HCT116 (cell line): Measurements from ENCODE around the gene ZEB1. TPM values are rescaled to one million over a fixed set of nuclear protein-coding genes. Genes with fewer than 3 reads are reported as not detected.

Experiments used
- ATAC-seq: fragments of 200-7000 bp; cut with Tn5 transposase; 2 replicates; pipeline ENCODE4 v1.9.1; 2020; ENCODE audit warnings: mild to moderate bottlenecking, moderate library complexity
- BruUV-seq: library from RNA; stranded (reverse); fragments of 400-500 nt; replicated peaks from 2 replicates; lab custom pipeline; 2021; lab: Mats Ljungman, UMichigan
- CTCF ChIA-PET: fragments of 300-600 bp; sonication (Branson Sonifier 250); formaldehyde crosslinking; loops from one replicate; lab custom pipeline; 2021; ENCODE audit warnings: antibody characterized with exemption; lab: Charles Lee
- POLR2A ChIA-PET: fragments of 300-600, 350-600 bp; sonication (Branson Sonifier 250); formaldehyde crosslinking; loops from one replicate; lab custom pipeline; 2021; ENCODE audit warnings: antibody characterized with exemption; lab: Charles Lee
- RAD21 ChIA-PET, 2 experiments: fragments of 300-600 bp; sonication (Branson Sonifier 250); formaldehyde crosslinking; loops; one replicate each; lab custom pipeline; 2023; ENCODE audit warnings: low total read pairs in 2 of 2; ENCODE audit not compliant: uncharacterized antibody in 2 of 2, unreplicated experiment in 2 of 2, low non-redundant PET in 1 of 2; lab: Charles Lee
- DNase-seq: peaks from one replicate; pipeline ENCODE4 v3.0.0-alpha.2; 2010; ENCODE audit warnings: low read depth, low spot score
- H2AFZ ChIP-seq: fragments of 200-600 bp; shearing (Covaris generic), sonication (generic); 2 replicates; pipeline ENCODE4 v1.6.1; 2017; ENCODE audit warnings: low read depth, mixed run types, mixed read lengths, antibody characterized with exemption, low read length; ENCODE audit not compliant: poor library complexity, severe bottlenecking
- H3K27ac ChIP-seq: 2 replicates; pipeline ENCODE4 v1.5.1; 2012; ENCODE audit warnings: low read depth, low read length
- H3K27me3 ChIP-seq: fragments of 200-600 bp; sonication (generic); 2 replicates; pipeline ENCODE4 v1.6.1; 2016; ENCODE audit warnings: mixed run types, low read length, mixed read lengths; ENCODE audit not compliant: insufficient read depth
- H3K36me3 ChIP-seq, 2 experiments: fragments of 200-500 bp in 1 of 2; fragments of 200-600 bp in 1 of 2; sonication (Bioruptor generic) in 1 of 2; sonication (generic) in 1 of 2; 2 replicates each; pipeline versions ENCODE4 v1.5.1 to v1.6.1; 2014 to 2016; ENCODE audit warnings: low read length in 2 of 2, inconsistent platforms in 1 of 2, mixed read lengths in 1 of 2, mixed run types in 1 of 2; ENCODE audit not compliant: insufficient read depth in 2 of 2, control insufficient read depth in 1 of 2
- H3K4me1 ChIP-seq, 2 experiments: fragments of 200-600 bp in 1 of 2; sonication (generic) in 1 of 2; 2 replicates each; pipeline versions ENCODE4 v1.5.1 to v1.6.1; 2012 to 2017; ENCODE audit warnings: low read length in 2 of 2, inconsistent platforms in 1 of 2, mild to moderate bottlenecking in 1 of 2, mixed read lengths in 1 of 2, mixed run types in 1 of 2, moderate library complexity in 1 of 2; ENCODE audit not compliant: insufficient read depth in 2 of 2, control insufficient read depth in 1 of 2
- H3K4me2 ChIP-seq: fragments of 200-600 bp; sonication (generic); 2 replicates; pipeline ENCODE4 v1.6.1; 2017; ENCODE audit warnings: mixed run types, low read length, mixed read lengths
- H3K4me3 ChIP-seq, 2 experiments: fragments of 200-600 bp in 1 of 2; sonication (generic) in 1 of 2; replicated peaks in 1 of 2; 2 replicates each; pipeline ENCODE4 v1.5.1; 2011 to 2016; ENCODE audit warnings: low read length in 2 of 2, control low read depth in 1 of 2, low read depth in 1 of 2, mild to moderate bottlenecking in 1 of 2, mixed read lengths in 1 of 2, mixed run types in 1 of 2
- H3K79me2 ChIP-seq: fragments of 200-600 bp; sonication (generic); 2 replicates; pipeline ENCODE4 v1.6.1; 2017; ENCODE audit warnings: mild to moderate bottlenecking, mixed run types, low read length, moderate library complexity, mixed read lengths; ENCODE audit not compliant: insufficient read depth
- H3K9ac ChIP-seq: fragments of 200-600 bp; sonication (generic); 2 replicates; pipeline ENCODE4 v1.6.1; 2016; ENCODE audit warnings: low read length, mixed read lengths
- H3K9me2 ChIP-seq: fragments of 200-600 bp; sonication (generic), shearing (Covaris generic); 2 replicates; pipeline ENCODE4 v1.6.1; 2017; ENCODE audit warnings: mixed run types, mild to moderate bottlenecking, moderate library complexity; ENCODE audit not compliant: insufficient read depth
- H3K9me3 ChIP-seq, 2 experiments: fragments of 200-500 bp in 1 of 2; fragments of 200-600 bp in 1 of 2; sonication (Bioruptor generic) in 1 of 2; sonication (generic) in 1 of 2; 2 replicates each; pipeline ENCODE4 v1.6.1; 2014 to 2017; ENCODE audit warnings: low read length in 2 of 2, mixed read lengths in 2 of 2, inconsistent platforms in 1 of 2, low read depth in 1 of 2, mild to moderate bottlenecking in 1 of 2, mixed run types in 1 of 2, moderate library complexity in 1 of 2; ENCODE audit not compliant: control insufficient read depth in 1 of 2, insufficient read depth in 1 of 2
- H4K20me1 ChIP-seq: fragments of 200-600 bp; sonication (generic), shearing (Covaris generic); 2 replicates; pipeline ENCODE4 v1.6.1; 2017; ENCODE audit warnings: mixed run types, mild to moderate bottlenecking, moderate library complexity; ENCODE audit not compliant: insufficient read depth
- CEBPB ChIP-seq: IDR thresholded peaks from 2 replicates; pipeline ENCODE4 v1.6.1; 2012; ENCODE audit warnings: low read depth
- EGR1 ChIP-seq: IDR thresholded peaks from 2 replicates; pipeline ENCODE4 v1.6.1; 2012; ENCODE audit warnings: low read depth
- ELF1 ChIP-seq: IDR thresholded peaks from 2 replicates; pipeline ENCODE4 v1.6.1; 2012; ENCODE audit warnings: low read depth, borderline replicate concordance
- EZH2 ChIP-seq: fragments of 200-600 bp; sonication (generic); IDR thresholded peaks from 2 replicates; pipeline ENCODE4 v1.6.1; 2017; ENCODE audit warnings: antibody characterized with exemption, mixed run types
- EZH2phosphoT487 ChIP-seq: fragments of 200-600 bp; IDR thresholded peaks from 2 replicates; pipeline ENCODE4 v1.6.1; 2018; ENCODE audit warnings: antibody characterized with exemption, borderline replicate concordance
- SRF ChIP-seq: IDR thresholded peaks from 2 replicates; pipeline ENCODE4 v1.6.1; 2012; ENCODE audit warnings: low read depth
- ZFX ChIP-seq: fragments of 450-650 bp; IDR thresholded peaks from 2 replicates; pipeline ENCODE4 v1.6.1; 2017
- intact Hi-C: fragments of 100-400 bp; cut with micrococcal nuclease; formaldehyde crosslinking; loops from 2 replicates; pipeline ENCODE4 v1.10.0; 2022
- total RNA-seq: library from RNA; stranded (reverse); gene quantifications from one replicate; pipeline ENCODE4 v1.2.1, GENCODE V29; 2021; ENCODE audit not compliant: unreplicated experiment
- TF ChIP-seq, protein P1 (sequence below): IDR thresholded peaks from 2 replicates; pipeline ENCODE4 v1.6.1; 2012

Gene ZEB1
- total RNA-seq, 1 experiment from 2014 or later, result 3.4 TPM

DNA sequence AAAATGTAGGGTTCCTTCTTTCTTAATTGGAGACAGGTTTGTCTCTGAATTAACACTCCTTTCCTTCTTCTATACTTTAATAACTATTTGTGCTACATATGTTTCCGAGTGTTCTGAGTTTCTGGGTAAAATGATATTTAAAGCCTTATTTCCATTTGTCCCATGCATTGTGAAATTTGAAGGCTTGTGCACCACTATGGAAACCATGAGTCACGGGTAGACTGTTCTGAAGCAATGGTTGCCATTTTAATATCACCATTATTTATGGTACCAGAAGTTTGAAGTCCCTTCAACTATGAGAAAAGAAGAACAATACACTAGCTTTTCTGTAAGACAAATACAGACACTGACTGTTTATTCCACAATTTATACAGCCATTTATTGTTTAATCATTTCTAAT, 44.7 kb upstream of the ZEB1 start:
- Histone ChIP-seq H3K9me2 (no peaks in the 10 kb centered on the region), H3K9ac (no peak overlapping the region), H3K27ac (no peak overlapping the region), H3K27me3 (no peaks in the 10 kb centered on the region), H3K4me3 (no peak overlapping the region), H3K4me1 (no peaks in the 10 kb centered on the region), H3K79me2 (no peaks in the 10 kb centered on the region), H2AFZ (no peak overlapping the region), H3K36me3 (no peaks in the 10 kb centered on the region), H3K9me3 (no peaks in the 10 kb centered on the region), H3K4me2 (no peak overlapping the region), H4K20me1 (no peaks in the 10 kb centered on the region)
- no peak for DNase-seq
- RAD21 ChIA-PET, result no interaction called here
- TF ChIP-seq, protein P1, sequence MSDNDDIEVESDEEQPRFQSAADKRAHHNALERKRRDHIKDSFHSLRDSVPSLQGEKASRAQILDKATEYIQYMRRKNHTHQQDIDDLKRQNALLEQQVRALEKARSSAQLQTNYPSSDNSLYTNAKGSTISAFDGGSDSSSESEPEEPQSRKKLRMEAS, result no peak
- ATAC-seq, result no peak
- intact Hi-C loops, result no loop called here
- BruUV-seq, result no TSS peak
- CTCF ChIA-PET, result no interaction called here
- POLR2A ChIA-PET, result no interaction called here

DNA sequence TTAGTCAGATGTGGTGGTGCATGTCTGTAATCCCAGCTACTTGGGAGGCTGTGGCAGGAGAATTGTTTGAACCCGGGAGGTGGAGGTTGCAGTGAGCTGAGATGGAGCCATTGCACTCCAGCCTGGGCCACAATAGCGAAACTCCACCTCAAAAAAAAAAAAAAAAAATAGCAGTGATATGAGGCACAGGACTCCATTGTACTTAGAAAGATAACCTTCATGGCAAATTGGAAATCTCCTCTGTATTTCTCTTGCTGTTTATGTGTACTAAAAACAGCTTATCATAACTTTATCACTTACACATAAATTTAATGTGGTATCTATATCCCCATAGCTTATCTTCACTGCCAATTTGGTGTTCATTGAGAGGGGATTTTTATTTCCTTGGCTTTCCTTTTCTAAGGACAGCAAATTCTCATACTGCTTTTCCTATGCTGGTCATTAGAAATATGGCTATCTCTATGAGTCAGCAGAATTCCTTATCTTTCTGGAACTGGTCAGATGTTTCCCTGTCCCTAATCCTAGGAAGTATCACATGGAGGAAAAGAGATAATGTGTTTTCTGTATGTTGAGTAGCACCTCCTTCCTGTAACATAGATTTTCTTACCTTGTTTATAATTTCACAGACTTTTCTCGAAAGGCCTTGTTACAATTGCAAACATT, 40.6 kb upstream of the ZEB1 start:
- TF ChIP-seq EZH2phosphoT487, result no peak
- no peak for TF ChIP-seq EZH2
- no peak for TF ChIP-seq ZFX
- no peak for TF ChIP-seq ELF1
- no peak for TF ChIP-seq EGR1
- no peak for TF ChIP-seq CEBPB
- TF ChIP-seq SRF, result no peak
- TF ChIP-seq, all 23 proteins: peak for 0
- ChIA-PET CTCF (no interaction called here), POLR2A (no interaction called here), RAD21 (no interaction called here)
- Histone ChIP-seq H3K27ac (no peak overlapping the region), H4K20me1 (no peaks in the 10 kb centered on the region), H3K4me1 (no peaks in the 10 kb centered on the region), H3K9me2 (no peaks in the 10 kb centered on the region), H3K9me3 (peaks cover 0 to 3% of the 10 kb centered on the region in 2 experiments; a peak in 1 of 4 replicates), H3K4me3 (no peak overlapping the region), H3K9ac (no peak overlapping the region), H3K27me3 (no peaks in the 10 kb centered on the region), H3K79me2 (no peaks in the 10 kb centered on the region), H2AFZ (peak overlapping the region; percentile 66), H3K36me3 (no peaks in the 10 kb centered on the region), H3K4me2 (no peak overlapping the region)
- no peak for ATAC-seq
- BruUV-seq, result no TSS peak
- intact Hi-C loops, result no loop called here
- DNase-seq, result no peak
